A549 (cell line): ENCODE data around the gene FAM240A. TPM values are rescaled to one million over a fixed set of nuclear protein-coding genes. Genes with fewer than 3 reads are reported as not detected.

Experiments
- ATAC-seq, 2 experiments: fragments of 200-7000 bp in 1 of 2; fragments of >200 bp in 1 of 2; cut with Nextera tagmentation in 1 of 2; cut with Tn5 transposase in 1 of 2; 3 replicates each; pipeline versions ENCODE4 v1.8.0 to v1.9.1; 2018 to 2020; ENCODE audit warnings: mild to moderate bottlenecking in 1 of 2, moderate library complexity in 1 of 2
- CTCF ChIA-PET: fragments of 300-600 bp; sonication (Branson Sonifier 250); formaldehyde crosslinking; extraction: SDS; loops from one replicate; lab custom pipeline; 2021; ENCODE audit warnings: antibody characterized with exemption, inconsistent platforms; lab: Yijun Ruan, JAX
- POLR2A ChIA-PET: fragments of 350-600 bp; formaldehyde crosslinking; extraction: SDS; loops from one replicate; lab custom pipeline; 2021; ENCODE audit warnings: antibody characterized with exemption, inconsistent platforms; lab: Yijun Ruan, JAX
- DNase-seq, 2 experiments: peaks; one replicate each; pipeline versions ENCODE4 v3.0.0 to v3.0.0-alpha.2; 2011 to 2016; ENCODE audit warnings: low read depth in 1 of 2, low spot score in 1 of 2
- FAIRE-seq: peaks from 2 replicates; lab custom pipeline; 2011; peaks lifted over from hg19 to GRCh38; lab: Jason Lieb, UNC
- H3K27ac ChIP-seq, 2 experiments: fragments of >200 bp; sonication (Bioruptor Twin); formaldehyde crosslinking; 3 replicates each; pipeline ENCODE4 v1.5.1; 2016 to 2017
- H3K4me1 ChIP-seq: fragments of >200 bp; sonication (Bioruptor Twin); formaldehyde crosslinking; 3 replicates; pipeline ENCODE4 v1.6.1; 2016
- H3K4me2 ChIP-seq: fragments of >200 bp; sonication (Bioruptor Twin); formaldehyde crosslinking; 3 replicates; pipeline ENCODE4 v1.6.1; 2016
- H3K4me3 ChIP-seq: fragments of >200 bp; sonication (Bioruptor Twin); formaldehyde crosslinking; 3 replicates; pipeline ENCODE4 v1.5.1; 2016
- H3K9me3 ChIP-seq: fragments of >200 bp; sonication (Bioruptor Twin); formaldehyde crosslinking; 3 replicates; pipeline ENCODE4 v1.6.1; 2016
- CHD2 ChIP-seq: fragments of 150-350 bp; IDR thresholded peaks from 2 replicates; pipeline ENCODE4 v1.6.1; 2014; ENCODE audit warnings: low read length; ENCODE audit not compliant: partially characterized antibody
- EHF ChIP-seq: fragments of 250-450 bp; sonication (Bioruptor Pico); IDR thresholded peaks from 2 replicates; pipeline ENCODE4 v1.5.0; 2020; ENCODE audit warnings: mild to moderate bottlenecking
- ESRRA ChIP-seq: fragments of 150-350 bp; IDR thresholded peaks from 2 replicates; pipeline ENCODE4 v1.6.1; 2014; ENCODE audit warnings: mild to moderate bottlenecking, low read length, borderline replicate concordance
- FOSB ChIP-seq: fragments of 250-450 bp; sonication (Bioruptor Pico); IDR thresholded peaks from 2 replicates; pipeline ENCODE4 v1.5.0; 2020; ENCODE audit warnings: mild to moderate bottlenecking, moderate library complexity
- GATA3 ChIP-seq: IDR thresholded peaks from 2 replicates; pipeline ENCODE4 v1.6.1; 2012; ENCODE audit warnings: borderline replicate concordance
- HDAC2 ChIP-seq: fragments of 200-600 bp; sonication (generic); IDR thresholded peaks from 2 replicates; pipeline ENCODE4 v1.6.1; 2016
- HEYL ChIP-seq: fragments of 250-450 bp; sonication (Bioruptor Pico); IDR thresholded peaks from 2 replicates; pipeline ENCODE4 v1.8.0; 2021; ENCODE audit warnings: mild to moderate bottlenecking, moderate library complexity
- HOXA7 ChIP-seq: fragments of 250-450 bp; sonication (Bioruptor Pico); IDR thresholded peaks from 2 replicates; pipeline ENCODE4 v1.5.0; 2020; ENCODE audit warnings: mild to moderate bottlenecking, moderate library complexity
- JUN ChIP-seq, 2 experiments: fragments of >200 bp; sonication (Bioruptor Twin); formaldehyde crosslinking; IDR thresholded peaks; 2 replicates in 1 of 2; 3 replicates in 1 of 2; pipeline ENCODE4 v1.6.1; 2016 to 2017
- MYC ChIP-seq: IDR thresholded peaks from 2 replicates; pipeline ENCODE4 v1.6.1; 2012; ENCODE audit warnings: mild to moderate bottlenecking, inconsistent platforms, low read length, improper control_type of control experiment, borderline replicate concordance
- PHF8 ChIP-seq: fragments of 200-600 bp; sonication (generic); IDR thresholded peaks from 2 replicates; pipeline ENCODE4 v1.6.1; 2016; ENCODE audit warnings: low read depth, mild to moderate bottlenecking, antibody characterized with exemption, moderate library complexity, borderline replicate concordance
- RARB ChIP-seq: fragments of 250-450 bp; sonication (Bioruptor Pico); IDR thresholded peaks from 2 replicates; pipeline ENCODE4 v1.8.0; 2021; ENCODE audit warnings: mild to moderate bottlenecking, moderate library complexity
- RCOR1 ChIP-seq: fragments of 150-350 bp; IDR thresholded peaks from 2 replicates; pipeline ENCODE4 v1.6.1; 2014; ENCODE audit warnings: antibody characterized with exemption, low read length, low read depth
- SMC3 ChIP-seq: fragments of >200 bp; sonication (Bioruptor Twin); formaldehyde crosslinking; IDR thresholded peaks from 3 replicates; pipeline ENCODE4 v1.6.1; 2018; ENCODE audit warnings: inconsistent platforms
- SREBF2 ChIP-seq: fragments of 450-650 bp; IDR thresholded peaks from 2 replicates; pipeline ENCODE4 v1.6.1; 2014; ENCODE audit warnings: mild to moderate bottlenecking, moderate library complexity
- TP53 ChIP-seq: fragments of 250-450 bp; sonication (Bioruptor Pico); IDR thresholded peaks from 2 replicates; pipeline ENCODE4 v1.5.0; 2021; ENCODE audit warnings: mild to moderate bottlenecking, moderate library complexity
- ZFP36 ChIP-seq: fragments of 450-650 bp; IDR thresholded peaks from 2 replicates; pipeline ENCODE4 v1.6.1; 2014; ENCODE audit warnings: borderline replicate concordance; ENCODE audit not compliant: partially characterized antibody
- WGBS: methylation state at CpG from one replicate; pipeline ENCODE4 v1.1.6; 2017; ENCODE audit errors: missing lambda C conversion rate; 5-methylcytosine and 5-hydroxymethylcytosine counted together
- polyA plus RNA-seq, 4 experiments: library from polyadenylated mRNA; depleted of rRNA in 3 of 4; stranded (reverse); fragments of >200 nt; fragmentation: RNase III in 1 of 4; extraction: RNeasy Plus Mini Kit Qiagen cat#74134 plus additional on column Dnase treatment in 1 of 4; gene quantifications; 2 replicates in 3 of 4; 3 replicates in 1 of 4; pipeline ENCODE4 v1.2.3, GENCODE V29; 2011 to 2017
- TF ChIP-seq, protein P1 (sequence below): fragments of 200-600 bp; sonication (generic); IDR thresholded peaks from 2 replicates; pipeline ENCODE4 v1.6.1; 2016; ENCODE audit warnings: antibody characterized with exemption, mild to moderate bottlenecking, moderate library complexity
- TF ChIP-seq, protein P2 (sequence below): fragments of 150-350 bp; IDR thresholded peaks from 2 replicates; pipeline ENCODE4 v1.6.1; 2014; ENCODE audit warnings: low read depth, mild to moderate bottlenecking, low read length

The FAM240A gene
- polyA plus RNA-seq, 2 of the 4 experiments (the other 2 are of a cell fraction): not detected

- H3K27ac ChIP-seq: no peak overlapping the region
- ChIA-PET POLR2A (no interaction called here), CTCF (no interaction called here)
- ATAC-seq: no peak
- H3K4me3 ChIP-seq: no peak overlapping the region
- 30% methylated on average over 6 of the region's 6 CpGs for WGBS
- H3K4me1 ChIP-seq: no peaks in the 10 kb centered on the region
- H3K4me2 ChIP-seq: no peak overlapping the region
- TF ChIP-seq ZFP36 (no peak), SREBF2 (no peak), JUN (IDR thresholded peaks at IDR 0.05) (no peak), MYC (no peak), HOXA7 (CRISPR knock-in tag) (no peak), RCOR1 (no peak), SMC3 (no peak), CHD2 (no peak), TP53 (CRISPR knock-in tag) (no peak), RARB (CRISPR knock-in tag) (no peak)
- TF ChIP-seq, protein P1, sequence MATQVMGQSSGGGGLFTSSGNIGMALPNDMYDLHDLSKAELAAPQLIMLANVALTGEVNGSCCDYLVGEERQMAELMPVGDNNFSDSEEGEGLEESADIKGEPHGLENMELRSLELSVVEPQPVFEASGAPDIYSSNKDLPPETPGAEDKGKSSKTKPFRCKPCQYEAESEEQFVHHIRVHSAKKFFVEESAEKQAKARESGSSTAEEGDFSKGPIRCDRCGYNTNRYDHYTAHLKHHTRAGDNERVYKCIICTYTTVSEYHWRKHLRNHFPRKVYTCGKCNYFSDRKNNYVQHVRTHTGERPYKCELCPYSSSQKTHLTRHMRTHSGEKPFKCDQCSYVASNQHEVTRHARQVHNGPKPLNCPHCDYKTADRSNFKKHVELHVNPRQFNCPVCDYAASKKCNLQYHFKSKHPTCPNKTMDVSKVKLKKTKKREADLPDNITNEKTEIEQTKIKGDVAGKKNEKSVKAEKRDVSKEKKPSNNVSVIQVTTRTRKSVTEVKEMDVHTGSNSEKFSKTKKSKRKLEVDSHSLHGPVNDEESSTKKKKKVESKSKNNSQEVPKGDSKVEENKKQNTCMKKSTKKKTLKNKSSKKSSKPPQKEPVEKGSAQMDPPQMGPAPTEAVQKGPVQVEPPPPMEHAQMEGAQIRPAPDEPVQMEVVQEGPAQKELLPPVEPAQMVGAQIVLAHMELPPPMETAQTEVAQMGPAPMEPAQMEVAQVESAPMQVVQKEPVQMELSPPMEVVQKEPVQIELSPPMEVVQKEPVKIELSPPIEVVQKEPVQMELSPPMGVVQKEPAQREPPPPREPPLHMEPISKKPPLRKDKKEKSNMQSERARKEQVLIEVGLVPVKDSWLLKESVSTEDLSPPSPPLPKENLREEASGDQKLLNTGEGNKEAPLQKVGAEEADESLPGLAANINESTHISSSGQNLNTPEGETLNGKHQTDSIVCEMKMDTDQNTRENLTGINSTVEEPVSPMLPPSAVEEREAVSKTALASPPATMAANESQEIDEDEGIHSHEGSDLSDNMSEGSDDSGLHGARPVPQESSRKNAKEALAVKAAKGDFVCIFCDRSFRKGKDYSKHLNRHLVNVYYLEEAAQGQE: no peak
- TF ChIP-seq, all 56 proteins: peak for 0
- H3K9me3 ChIP-seq: no peaks in the 10 kb centered on the region; the same call in 2 of the 3 replicates
- DNase-seq (no peak), FAIRE-seq (no peak)
These were observed 30.6 kb downstream of the FAM240A start for GRCh38 chr3:46642971-46643370.

DNA sequence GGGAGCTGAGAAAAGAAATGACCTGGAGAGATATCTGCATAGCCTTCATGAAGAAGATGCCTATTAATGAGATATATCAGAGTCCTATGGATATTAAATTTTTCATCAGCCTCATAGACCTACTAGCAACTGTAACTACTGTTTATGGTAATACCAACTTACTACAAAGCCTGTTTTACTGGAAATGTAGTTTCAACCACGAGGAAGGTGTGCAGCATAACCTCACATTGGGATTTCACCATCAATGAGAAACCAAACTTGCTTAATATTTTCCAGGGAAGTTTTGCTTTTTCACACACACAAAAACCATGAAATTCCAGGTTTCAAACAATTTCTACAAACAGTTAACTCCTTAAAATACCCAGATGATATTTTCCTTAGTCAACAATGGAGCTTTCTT is 31.4 kb downstream of the FAM240A start:
- no peak for ATAC-seq
- 0% methylated on average over 1 of the region's 1 CpG for WGBS
- POLR2A ChIA-PET: no interaction called here
- FAIRE-seq: no peak
- H3K4me1 ChIP-seq: no peaks in the 10 kb centered on the region
- no peak overlapping the region for H3K4me3 ChIP-seq
- DNase-seq: no peak
- no peaks in the 10 kb centered on the region; the same call in 2 of the 3 replicates for H3K9me3 ChIP-seq
- TF ChIP-seq EHF (CRISPR knock-in tag) (no peak), FOSB (no peak)
- CTCF ChIA-PET: interaction anchor here (1.4 kb wide), 1 partner anchor 155 kb away, joined by 4 read pairs; no protein-coding TSS in a partner anchor
- H3K27ac ChIP-seq: no peak overlapping the region
- H3K4me2 ChIP-seq: no peak overlapping the region

DNA sequence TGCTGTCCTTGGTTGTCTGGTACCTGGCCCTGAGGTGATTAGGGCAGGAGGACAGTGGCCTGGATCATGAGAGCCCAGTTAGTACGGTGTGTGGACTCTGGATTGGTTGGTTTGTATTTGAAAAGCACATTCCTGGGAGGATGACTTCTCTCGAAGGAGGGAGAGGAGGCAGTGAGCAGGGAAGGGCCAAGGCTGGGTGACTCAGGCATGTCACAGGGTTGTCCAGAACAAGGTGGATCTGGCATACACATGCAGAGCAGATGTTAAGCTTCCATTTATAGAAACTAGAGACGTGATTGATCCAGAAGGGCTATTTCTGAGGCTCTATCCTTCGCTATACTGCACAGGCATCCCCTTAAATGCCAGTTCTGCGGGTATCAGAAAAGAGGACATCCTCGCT is 34.4 kb downstream of the FAM240A start:
- CTCF ChIA-PET: no interaction called here
- Histone ChIP-seq H3K4me1 (no peaks in the 10 kb centered on the region), H3K4me3 (no peak overlapping the region), H3K4me2 (no peak overlapping the region), H3K9me3 (peaks cover 4% of the 10 kb centered on the region; the same call in 2 of the 3 replicates), H3K27ac (no peak overlapping the region)
- ATAC-seq (peak in 1 of 2 experiments; percentile 50; a peak in 1 of 6 replicates), DNase-seq (no peak), FAIRE-seq (no peak)
- POLR2A ChIA-PET: no interaction called here
- WGBS: 23% methylated on average over 5 of the region's 6 CpGs
- no peak for TF ChIP-seq ESRRA
- TF ChIP-seq GATA3: no peak
- no peak for TF ChIP-seq HDAC2
- TF ChIP-seq, protein P2, sequence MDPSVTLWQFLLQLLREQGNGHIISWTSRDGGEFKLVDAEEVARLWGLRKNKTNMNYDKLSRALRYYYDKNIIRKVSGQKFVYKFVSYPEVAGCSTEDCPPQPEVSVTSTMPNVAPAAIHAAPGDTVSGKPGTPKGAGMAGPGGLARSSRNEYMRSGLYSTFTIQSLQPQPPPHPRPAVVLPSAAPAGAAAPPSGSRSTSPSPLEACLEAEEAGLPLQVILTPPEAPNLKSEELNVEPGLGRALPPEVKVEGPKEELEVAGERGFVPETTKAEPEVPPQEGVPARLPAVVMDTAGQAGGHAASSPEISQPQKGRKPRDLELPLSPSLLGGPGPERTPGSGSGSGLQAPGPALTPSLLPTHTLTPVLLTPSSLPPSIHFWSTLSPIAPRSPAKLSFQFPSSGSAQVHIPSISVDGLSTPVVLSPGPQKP: no peak
- no peak for TF ChIP-seq PHF8
- TF ChIP-seq SREBF2: no peak
- TF ChIP-seq HEYL (CRISPR knock-in tag): no peak
